HFFc6 (cell line): ENCODE data around the gene RNASE13. TPM values are rescaled to one million over a fixed set of nuclear protein-coding genes. Genes with fewer than 3 reads are reported as not detected.

ENCODE experiments used
- DNase-seq: peaks from one replicate; pipeline ENCODE4 v3.0.0-alpha.2; 2018
- H3K27ac Mint-ChIP-seq: 2 replicates; pipeline ENCODE4 v1.8.0; 2020; ENCODE audit warnings: mild to moderate bottlenecking, mixed read lengths
- H3K27me3 Mint-ChIP-seq: 2 replicates; pipeline ENCODE4 v1.8.0; 2021; ENCODE audit warnings: mild to moderate bottlenecking, moderate library complexity, mixed read lengths; ENCODE audit not compliant: insufficient read depth
- H3K36me3 Mint-ChIP-seq: 2 replicates; pipeline ENCODE4 v1.8.0; 2021; ENCODE audit warnings: low read depth, mixed read lengths
- H3K4me1 Mint-ChIP-seq: 2 replicates; pipeline ENCODE4 v1.8.0; 2020; ENCODE audit warnings: low read depth, mixed read lengths
- H3K4me3 Mint-ChIP-seq: 2 replicates; pipeline ENCODE4 v1.8.0; 2020; ENCODE audit warnings: mild to moderate bottlenecking, moderate library complexity, mixed read lengths
- H3K9me3 Mint-ChIP-seq: 2 replicates; pipeline ENCODE4 v1.8.0; 2020; ENCODE audit warnings: mild to moderate bottlenecking, mixed read lengths
- CTCF ChIP-seq: fragments of 200-600 bp; sonication (generic); IDR thresholded peaks from 2 replicates; pipeline ENCODE4 v1.5.0; 2021; ENCODE audit warnings: antibody characterized with exemption, mild to moderate bottlenecking
- total RNA-seq, 6 experiments: library from RNA; stranded (reverse); fragmentation: NEBNext Ultra II Directional; extraction: Animal tissue kit (Norgen Biotek cat#: 25700); gene quantifications; 2 replicates in 1 of 6; 3 replicates in 5 of 6; pipeline ENCODE4 v1.2.3, GENCODE V29; 2021

RNASE13 gene
- total RNA-seq, 6 experiments from 2014 or later: not detected

- TF ChIP-seq CTCF: no peak
- Mint-ChIP-seq H3K27me3 (peaks cover 44% of the 10 kb centered on the region), H3K27ac (no peak overlapping the region), H3K4me1 (no peaks in the 10 kb centered on the region), H3K9me3 (no peaks in the 10 kb centered on the region), H3K4me3 (no peak overlapping the region), H3K36me3 (no peaks in the 10 kb centered on the region)
- no peak for DNase-seq
Observed at GRCh38 chr14:21030531-21030930, 4.1 kb downstream of the RNASE13 start.

- H3K36me3 Mint-ChIP-seq: no peaks in the 10 kb centered on the region
- no peaks in the 10 kb centered on the region for H3K9me3 Mint-ChIP-seq
- no peak within 1 kb of the TSS for H3K27ac Mint-ChIP-seq
- TF ChIP-seq CTCF: no peak
- DNase-seq: no peak
- H3K27me3 Mint-ChIP-seq: peaks cover 42% of the 10 kb centered on the region
- no peaks in the 10 kb centered on the region for H3K4me1 Mint-ChIP-seq
- H3K4me3 Mint-ChIP-seq: no peak within 1 kb of the TSS
Observed at GRCh38 chr14:21029917-21030316, 4.7 kb downstream of the RNASE13 start, which contains the start of gene TPPP2. Gene TPPP2, plus strand, starts transcription at chr14:21030217. Its CDS starts 365 bp downstream, at chr14:21030582.

- Mint-ChIP-seq H3K27me3 (peaks cover 47% of the 10 kb centered on the region), H3K4me1 (no peaks in the 10 kb centered on the region), H3K4me3 (no peak overlapping the region), H3K36me3 (no peaks in the 10 kb centered on the region), H3K27ac (no peak overlapping the region), H3K9me3 (no peaks in the 10 kb centered on the region)
- no peak for TF ChIP-seq CTCF
- DNase-seq: no peak
Observed at GRCh38 chr14:21026988-21027315, 7.7 kb downstream of the RNASE13 start.

GRCh38 chr14:21026274-21026987 lies 8.2 kb downstream of the RNASE13 start:
- H3K27me3 Mint-ChIP-seq: peaks cover 49% of the 10 kb centered on the region
- H3K9me3 Mint-ChIP-seq: no peaks in the 10 kb centered on the region
- no peak overlapping the region for H3K27ac Mint-ChIP-seq
- no peaks in the 10 kb centered on the region for H3K36me3 Mint-ChIP-seq
- no peaks in the 10 kb centered on the region for H3K4me1 Mint-ChIP-seq
- TF ChIP-seq CTCF: no peak
- DNase-seq: no peak
- H3K4me3 Mint-ChIP-seq: no peak overlapping the region

GRCh38 chr14:21025371-21026273 lies 9.0 kb downstream of the RNASE13 start:
- H3K4me1 Mint-ChIP-seq: no peaks in the 10 kb centered on the region
- H3K36me3 Mint-ChIP-seq: no peaks in the 10 kb centered on the region
- peaks cover 53% of the 10 kb centered on the region for H3K27me3 Mint-ChIP-seq
- H3K4me3 Mint-ChIP-seq: peak overlapping the region; percentile 44; the same call in 1 of the 2 replicates
- no peak for TF ChIP-seq CTCF
- H3K9me3 Mint-ChIP-seq: no peaks in the 10 kb centered on the region
- DNase-seq: no peak
- no peak overlapping the region for H3K27ac Mint-ChIP-seq
